SH-SY5Y (cell line): ENCODE results near the gene METTL25.

Source experiments
- GATA2 ChIP-seq: IDR thresholded peaks from 2 replicates; pipeline ENCODE4 v1.6.1; 2011; ENCODE audit warnings: mild to moderate bottlenecking, low read depth, low read length
- GATA3 ChIP-seq: IDR thresholded peaks from 2 replicates; pipeline ENCODE4 v1.6.1; 2011; ENCODE audit warnings: low read depth, mild to moderate bottlenecking, low read length, moderate library complexity

The METTL25 gene

DNA sequence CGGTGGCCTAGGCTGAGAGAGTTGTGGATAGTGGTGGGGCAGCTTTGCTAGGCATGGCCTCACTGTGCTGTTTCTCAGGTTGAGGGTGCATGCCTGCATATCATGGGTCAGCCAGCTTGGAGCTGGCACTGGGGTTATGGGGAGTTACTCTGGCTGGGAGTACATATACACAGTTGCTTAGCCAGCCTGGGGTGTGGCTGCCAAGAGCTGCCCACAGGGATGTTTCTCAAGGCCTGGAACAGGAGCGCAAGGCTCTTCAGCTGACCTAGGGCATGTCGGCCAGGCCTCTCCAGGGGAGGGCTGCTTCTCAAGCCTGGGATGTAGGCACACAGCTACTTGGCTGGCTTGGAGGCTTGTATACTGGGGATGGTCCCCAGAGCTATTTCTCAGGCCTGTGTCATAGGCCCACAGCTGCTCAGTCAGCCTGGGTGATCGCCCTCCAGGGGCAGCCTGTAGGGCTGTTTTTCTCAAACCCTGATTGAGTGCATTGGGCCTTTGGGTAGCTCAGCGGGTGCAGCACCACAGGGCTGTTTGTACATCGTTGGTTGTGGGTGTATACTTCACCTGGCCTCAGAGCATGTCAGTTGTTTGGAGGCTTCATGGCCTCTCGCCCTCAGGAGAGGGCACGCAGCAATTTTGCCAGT is 114.9 kb downstream of the METTL25 start:
- no peak for TF ChIP-seq GATA3
- TF ChIP-seq GATA2: no peak

DNA sequence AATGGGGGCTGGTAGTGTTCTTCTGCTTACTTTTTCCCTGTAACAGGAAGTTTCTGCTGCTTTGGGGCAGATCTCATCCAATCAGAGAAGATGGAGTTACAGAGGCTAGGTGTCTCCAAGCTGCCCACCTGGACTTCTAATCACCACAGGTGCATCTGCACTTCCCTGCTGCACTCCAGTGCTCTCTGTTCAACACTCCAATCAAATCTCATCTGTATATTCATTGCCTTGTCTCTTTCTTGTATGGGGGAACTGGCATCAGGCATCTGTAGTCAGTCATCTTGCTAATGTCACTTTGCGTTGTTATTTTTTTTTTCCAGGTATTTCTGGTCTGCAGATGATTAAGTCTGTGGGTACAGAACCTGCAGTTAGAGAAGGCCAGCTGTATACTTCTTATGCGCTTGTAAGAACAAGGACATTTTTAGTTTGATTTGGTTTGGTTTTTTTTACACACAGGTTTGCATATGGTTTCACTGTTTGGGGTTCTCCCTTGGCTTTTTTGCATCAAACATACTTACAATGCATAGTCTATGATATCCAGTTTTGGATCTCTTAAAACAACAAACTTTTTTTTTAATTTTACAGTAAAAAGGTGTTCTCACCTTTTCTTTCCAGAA is 116.0 kb downstream of the METTL25 start:
- TF ChIP-seq GATA2 (no peak), GATA3 (no peak)

DNA sequence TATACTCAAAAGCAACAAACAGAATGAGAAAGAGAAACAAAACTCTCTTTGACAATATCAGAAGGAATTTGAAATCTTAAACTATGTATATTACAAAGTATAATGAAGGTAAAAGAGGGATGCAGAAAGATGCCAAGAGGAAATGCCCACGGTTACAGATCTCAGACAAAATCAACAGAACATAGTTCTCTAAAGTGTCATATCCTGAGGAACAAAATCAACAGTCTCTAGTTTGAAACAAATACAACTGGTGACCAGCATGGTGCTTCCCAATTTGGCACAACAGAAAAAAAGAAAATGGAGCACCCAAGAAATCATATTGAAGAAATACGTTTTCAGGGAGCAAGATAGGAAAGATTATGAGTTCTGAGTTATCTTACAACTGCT is 116.5 kb downstream of the METTL25 start:
- TF ChIP-seq GATA3: no peak
- TF ChIP-seq GATA2: no peak

DNA sequence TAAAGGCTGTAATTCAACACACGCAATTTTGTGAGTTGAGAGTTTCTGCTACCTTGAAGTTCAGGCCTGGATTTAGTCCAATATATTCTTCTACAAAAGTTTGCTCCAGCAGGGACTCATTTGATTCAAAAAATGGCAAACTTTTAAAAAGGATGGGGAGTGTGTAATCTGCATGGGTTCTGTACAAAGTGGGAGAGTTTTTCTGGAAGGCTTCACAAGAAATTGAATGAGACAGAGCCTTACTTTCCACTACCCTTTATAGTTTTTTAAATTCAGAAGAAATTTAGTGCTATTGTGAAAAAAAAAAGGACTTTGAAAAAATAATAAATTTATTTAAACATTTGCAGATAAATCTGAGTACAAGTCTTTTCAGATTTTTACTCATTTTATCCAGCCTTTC is 116.9 kb downstream of the METTL25 start:
- TF ChIP-seq GATA2 (no peak), GATA3 (no peak)

DNA sequence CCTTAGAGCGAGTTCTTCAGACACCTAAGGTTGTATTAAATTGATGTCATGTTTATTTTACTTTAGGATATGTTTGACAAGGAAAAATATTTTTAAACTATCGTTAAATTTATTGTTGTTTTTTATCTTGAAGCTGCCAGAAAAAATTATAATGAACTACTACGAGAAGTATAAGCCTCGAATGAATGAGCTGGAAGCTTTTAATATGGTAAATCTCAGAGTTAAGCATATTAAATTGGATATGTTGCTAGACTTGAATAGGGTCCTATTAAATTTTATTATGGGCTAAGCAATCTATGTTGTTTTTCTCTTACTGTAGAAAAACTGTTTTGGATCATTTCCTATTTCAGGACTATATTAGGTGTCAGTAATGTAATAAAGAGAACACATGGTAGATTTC is 118.2 kb downstream of the METTL25 start:
- TF ChIP-seq GATA3 (no peak), GATA2 (no peak)

DNA sequence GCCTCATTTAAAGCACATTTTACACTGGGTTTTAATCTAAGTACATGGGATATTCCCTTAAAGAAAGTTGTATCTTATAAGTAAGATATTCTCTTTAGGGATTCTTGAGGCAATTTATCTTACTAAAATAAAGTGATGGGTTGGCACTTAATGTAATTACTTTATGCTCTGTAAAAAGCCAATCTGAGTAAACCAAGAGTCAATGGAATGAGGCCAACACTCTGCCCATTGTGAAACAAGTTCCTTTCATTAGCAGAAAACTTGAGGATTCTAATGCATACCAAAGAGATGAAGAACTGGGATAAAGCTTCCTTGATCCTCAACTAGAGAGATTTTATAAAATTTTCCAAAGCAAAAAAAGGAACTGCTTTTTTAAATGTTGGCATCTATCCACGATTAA is 121.2 kb downstream of the METTL25 start:
- TF ChIP-seq GATA2 (no peak), GATA3 (no peak)

DNA sequence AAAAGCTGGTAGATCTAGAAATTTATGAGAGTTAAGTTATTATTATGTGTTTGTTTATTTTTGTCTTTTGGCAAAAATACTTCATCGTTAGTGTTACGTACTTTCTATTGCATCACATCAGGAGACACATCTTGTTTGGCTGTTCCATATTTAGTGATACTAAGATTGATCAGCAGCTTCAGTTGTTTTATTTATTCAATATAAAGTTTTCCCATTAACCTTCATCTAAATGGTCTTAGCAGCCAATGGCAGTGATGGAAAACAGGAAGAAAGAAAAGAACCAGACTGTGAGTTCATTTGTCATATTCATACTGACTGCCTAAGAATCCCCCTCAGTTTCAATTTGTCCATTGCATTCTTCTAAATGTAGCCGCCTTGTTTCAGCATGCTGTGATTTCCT is 122.3 kb downstream of the METTL25 start:
- no peak for TF ChIP-seq GATA2
- no peak for TF ChIP-seq GATA3

DNA sequence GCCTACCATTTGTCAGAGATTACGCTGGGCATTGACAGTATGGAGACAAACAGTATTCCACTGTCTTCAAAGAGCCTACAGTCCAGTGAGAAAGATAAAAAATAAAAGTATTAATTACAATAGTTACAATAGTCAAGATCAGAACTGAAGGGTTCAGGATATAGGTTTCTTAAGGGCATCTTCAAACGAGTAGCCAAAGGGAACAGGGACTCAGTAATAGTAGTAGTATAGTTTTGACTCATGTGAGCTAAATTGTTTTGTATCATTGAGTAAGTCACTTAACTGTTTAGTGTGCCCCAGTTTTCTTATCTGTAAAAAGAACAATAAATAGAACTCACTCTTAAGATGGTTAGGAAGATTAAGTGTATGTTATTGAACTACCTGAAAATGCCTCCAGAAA is 123.6 kb downstream of the METTL25 start:
- TF ChIP-seq GATA3: no peak
- no peak for TF ChIP-seq GATA2

DNA sequence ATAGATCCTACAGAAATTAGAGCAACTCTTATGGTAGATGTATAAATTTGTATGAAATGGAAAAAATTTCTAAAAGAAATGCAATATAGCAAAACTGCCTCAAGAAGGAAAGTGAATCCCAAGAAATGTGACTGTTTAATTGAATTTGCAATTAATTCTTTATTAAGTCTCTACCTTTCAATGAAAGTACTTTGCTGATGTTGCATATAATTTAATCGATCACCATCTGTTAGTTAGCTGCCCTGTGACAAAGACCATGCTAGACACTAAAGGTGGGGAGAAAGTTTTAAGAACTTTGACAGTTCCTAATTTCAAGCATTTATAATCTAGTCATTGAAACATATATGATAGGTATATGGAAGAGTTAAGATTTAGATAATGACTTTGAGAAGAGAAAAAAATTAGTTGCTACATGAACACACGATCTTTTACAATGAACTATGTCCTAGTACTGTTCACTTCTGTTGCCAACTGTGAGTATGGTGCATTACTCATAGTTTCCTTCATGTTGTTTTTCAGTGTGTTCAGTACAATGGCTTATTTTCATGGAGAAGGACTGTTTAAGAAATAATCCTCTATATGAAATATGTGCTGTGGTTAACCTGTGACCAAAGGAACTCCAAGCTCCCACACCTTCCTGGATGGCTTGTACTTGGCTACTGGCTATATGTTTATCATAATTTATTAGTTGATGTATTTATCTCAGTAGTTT is 128.4 kb downstream of the METTL25 start:
- no peak for TF ChIP-seq GATA3
- TF ChIP-seq GATA2: no peak

DNA sequence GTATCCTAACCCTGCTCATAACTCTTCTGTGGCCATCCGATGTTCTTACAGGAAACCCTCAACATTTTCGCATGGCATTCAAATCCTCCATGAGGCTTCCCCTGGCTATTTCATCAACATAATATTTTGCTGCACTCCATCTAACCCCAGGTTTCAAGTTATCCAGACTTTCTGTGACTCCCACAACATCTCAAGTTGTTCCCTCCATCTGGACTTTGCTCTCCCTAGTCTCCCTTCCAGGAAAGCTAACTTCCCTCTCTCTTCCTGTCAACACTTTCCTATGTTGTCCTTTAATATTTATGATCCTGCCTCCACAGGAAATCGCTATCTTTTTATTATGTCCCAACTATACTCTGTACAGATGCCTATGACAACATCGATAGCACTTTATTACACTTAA is 146.1 kb downstream of the METTL25 start:
- no peak for TF ChIP-seq GATA2
- TF ChIP-seq GATA3: no peak

DNA sequence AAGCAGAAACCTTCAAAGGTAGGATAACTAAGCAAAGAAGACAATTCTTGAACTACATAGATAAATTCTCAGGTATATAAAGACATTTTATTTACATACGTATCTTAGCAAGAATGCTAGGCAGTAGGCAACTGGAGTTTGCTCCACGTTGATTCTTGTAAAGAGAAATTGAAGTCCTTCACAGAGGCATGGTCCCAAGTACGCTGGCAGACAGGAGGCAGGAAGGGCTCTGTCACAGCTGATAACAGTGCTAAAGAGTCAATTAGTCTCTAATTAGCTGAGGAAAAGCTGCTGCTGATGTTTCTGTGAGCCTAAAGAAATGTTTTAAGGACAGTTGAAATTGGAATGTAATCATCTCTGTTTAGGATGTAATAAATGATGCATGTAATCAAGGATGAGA is 146.8 kb downstream of the METTL25 start:
- TF ChIP-seq GATA2: no peak
- TF ChIP-seq GATA3: no peak

DNA sequence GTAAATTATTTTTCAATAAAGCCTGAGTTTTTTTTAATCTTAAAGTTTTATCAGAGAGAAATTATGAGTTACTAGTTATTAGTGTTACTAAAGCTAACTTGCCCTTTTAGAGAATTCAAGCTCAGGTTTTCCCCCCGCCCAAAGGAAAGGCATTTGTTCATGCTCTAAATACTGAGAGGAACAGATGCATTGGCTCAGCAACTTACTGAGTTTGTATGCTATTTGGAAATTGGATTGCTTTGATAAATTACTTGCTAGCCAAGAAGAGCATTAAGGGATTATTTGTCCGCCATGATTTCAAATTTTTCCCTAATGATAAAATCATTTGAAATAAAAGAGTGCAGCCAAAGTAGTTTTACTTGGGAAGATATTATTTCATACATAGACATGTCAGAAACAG is 149.4 kb downstream of the METTL25 start:
- TF ChIP-seq GATA2: no peak
- TF ChIP-seq GATA3: no peak

DNA sequence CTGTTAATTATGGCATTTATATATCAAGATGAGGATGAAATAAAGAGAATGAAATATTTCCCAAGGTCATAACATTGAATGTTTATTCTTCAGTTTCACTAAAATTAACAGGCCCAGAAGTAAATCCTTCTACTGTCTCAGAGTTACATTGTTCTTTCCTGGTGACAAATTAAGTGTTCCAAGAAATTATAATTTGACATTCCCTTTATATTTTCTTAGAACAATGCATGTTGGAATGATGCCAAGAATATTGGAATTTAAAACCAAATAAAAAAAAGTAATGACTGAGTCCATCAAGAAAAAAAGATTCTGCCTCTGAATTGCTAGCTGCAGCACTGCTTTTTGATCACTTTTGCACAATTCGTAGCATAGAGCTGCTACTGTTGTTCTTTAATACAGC is 152.1 kb downstream of the METTL25 start:
- TF ChIP-seq GATA2 (no peak), GATA3 (no peak)

DNA sequence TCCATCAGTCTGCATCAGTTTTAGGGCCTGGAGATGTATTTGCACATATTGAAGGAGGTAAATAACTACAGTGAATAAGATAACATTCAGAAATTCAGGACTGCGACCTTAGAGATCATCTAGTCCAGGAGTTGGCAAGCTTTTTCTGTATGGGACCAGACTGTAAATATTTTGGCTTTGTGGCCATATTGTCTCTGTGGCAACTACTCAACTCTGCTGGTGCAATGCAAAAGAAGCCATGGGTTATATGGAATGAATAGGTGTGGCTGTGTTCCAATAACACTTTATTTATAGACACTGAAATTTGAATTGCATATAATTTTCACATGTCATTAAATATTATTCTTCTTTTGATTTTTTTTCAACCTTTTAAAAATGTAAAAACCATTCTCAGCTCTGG is 156.6 kb downstream of the METTL25 start:
- TF ChIP-seq GATA3: no peak
- no peak for TF ChIP-seq GATA2

DNA sequence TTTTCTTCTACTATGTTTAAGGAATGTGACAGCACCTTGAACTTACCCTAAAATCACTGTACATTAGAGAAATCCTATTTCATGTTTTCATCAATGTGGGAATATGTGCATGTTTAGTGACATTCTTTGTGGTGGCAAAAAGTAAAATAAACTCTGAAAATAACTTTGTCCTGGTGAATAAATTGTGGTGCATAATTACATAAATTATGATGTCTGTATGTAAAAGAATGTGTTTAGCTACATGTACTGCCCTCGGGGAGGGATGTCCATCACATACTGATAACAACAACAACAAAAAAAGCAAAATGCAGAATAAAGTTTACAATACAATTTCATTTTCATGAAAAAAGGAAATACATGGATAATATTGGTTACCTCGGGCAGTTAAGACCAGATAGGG is 157.3 kb downstream of the METTL25 start:
- TF ChIP-seq GATA2 (no peak), GATA3 (no peak)

DNA sequence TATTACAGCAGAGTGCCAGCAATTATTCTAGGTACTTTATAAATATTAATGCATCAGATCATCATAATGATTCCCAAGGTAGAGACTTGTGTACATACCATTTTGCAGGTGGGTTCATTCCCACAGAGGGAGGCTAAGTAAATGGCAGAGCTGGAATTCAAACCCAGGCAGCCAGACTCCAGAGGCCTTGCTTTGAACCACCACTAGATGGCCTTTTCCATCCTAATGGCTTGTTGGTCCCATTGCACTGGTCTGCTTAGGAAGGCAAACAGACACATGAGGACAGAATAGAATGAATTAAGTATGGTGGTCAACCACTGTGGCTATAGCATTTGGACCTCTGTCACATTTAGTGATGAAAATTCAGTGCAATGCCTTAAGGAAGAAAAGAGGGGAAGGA is 158.7 kb downstream of the METTL25 start:
- TF ChIP-seq GATA2 (no peak), GATA3 (no peak)
